K562 (cell line): Measurements from ENCODE around the gene FMO2. TPM values are rescaled to one million over a fixed set of nuclear protein-coding genes. Genes with fewer than 3 reads are reported as not detected.

ENCODE experiments used
- ATAC-seq: fragments of 200-7000 bp; cut with Tn5 transposase; 3 replicates; pipeline ENCODE4 v1.9.1; 2020; ENCODE audit warnings: moderate library complexity
- BruUV-seq: library from RNA; stranded (reverse); fragments of 400-500 nt; replicated peaks from 2 replicates; lab custom pipeline; 2021; lab: Mats Ljungman, UMichigan
- CTCF ChIA-PET: fragments of 300-600 bp; formaldehyde crosslinking; extraction: SDS; loops from one replicate; lab custom pipeline; 2021; ENCODE audit warnings: low intra/inter-chr PET ratio; lab: Yijun Ruan, JAX
- POLR2A ChIA-PET: fragments of 300-600, 350-650 bp; sonication (Branson Sonifier 250); formaldehyde crosslinking; extraction: SDS; loops from one replicate; lab custom pipeline; 2021; ENCODE audit warnings: antibody characterized with exemption, inconsistent platforms; lab: Yijun Ruan, JAX
- DNase-seq, 4 experiments: peaks; one replicate each; pipeline versions ENCODE4 v3.0.0 to v3.0.0-alpha.2; 2011 to 2018; ENCODE audit warnings: low spot score in 3 of 4, mixed read lengths in 3 of 4; ENCODE audit errors: extremely low read depth in 1 of 4
- FAIRE-seq: peaks from 2 replicates; lab custom pipeline; 2011; peaks lifted over from hg19 to GRCh38; lab: Jason Lieb, UNC
- H2AFZ ChIP-seq: 2 replicates; pipeline ENCODE4 v1.6.0; 2011; ENCODE audit warnings: low read depth, low read length, control low read depth, inconsistent platforms
- H3K27ac ChIP-seq: fragments of 200-600 bp; 3 replicates; pipeline ENCODE4 v1.8.0; 2011; ENCODE audit warnings: low read depth, mild to moderate bottlenecking, control low read depth, inconsistent platforms, low read length, moderate library complexity, mixed read lengths; ENCODE audit errors: extremely low read depth
- H3K27me3 ChIP-seq, 2 experiments: fragments of 300-600 bp in 1 of 2; 2 replicates in 1 of 2; 3 replicates in 1 of 2; pipeline versions ENCODE4 v1.6.0 to v1.8.0; 2011; ENCODE audit warnings: inconsistent platforms in 2 of 2, low read length in 2 of 2, mild to moderate bottlenecking in 1 of 2, mixed read lengths in 1 of 2, moderate library complexity in 1 of 2; ENCODE audit not compliant: control insufficient read depth in 2 of 2, insufficient read depth in 2 of 2
- H3K36me3 ChIP-seq: fragments of 300-600 bp; 3 replicates; pipeline ENCODE4 v1.8.0; 2011; ENCODE audit warnings: mild to moderate bottlenecking, low read length, inconsistent platforms; ENCODE audit not compliant: control insufficient read depth, insufficient read depth
- H3K4me1 ChIP-seq, 2 experiments: fragments of 200-600 bp in 1 of 2; replicated peaks in 1 of 2; 2 replicates in 1 of 2; 3 replicates in 1 of 2; pipeline versions ENCODE4 v1.5.1 to v1.8.0; 2011; ENCODE audit warnings: inconsistent platforms in 2 of 2, low read length in 2 of 2, mild to moderate bottlenecking in 1 of 2, mixed read lengths in 1 of 2, moderate library complexity in 1 of 2; ENCODE audit not compliant: control insufficient read depth in 2 of 2, insufficient read depth in 2 of 2
- H3K4me2 ChIP-seq: 2 replicates; pipeline ENCODE4 v1.6.1; 2011; ENCODE audit warnings: low read length, control low read depth, inconsistent platforms, mixed read lengths; ENCODE audit not compliant: insufficient read depth
- H3K4me3 ChIP-seq: fragments of 200-600 bp; sonication (generic), shearing (Covaris generic); 2 replicates; pipeline ENCODE4 v1.5.1; 2016; ENCODE audit warnings: control low read depth, inconsistent platforms
- H3K79me2 ChIP-seq: fragments of 200-600 bp; 3 replicates; pipeline ENCODE4 v1.8.0; 2011; ENCODE audit warnings: low read length, inconsistent platforms; ENCODE audit not compliant: control insufficient read depth, insufficient read depth
- H3K9ac ChIP-seq, 2 experiments: 2 replicates each; pipeline versions ENCODE4 v1.6.0 to v1.6.1; 2011; ENCODE audit warnings: low read depth in 2 of 2, low read length in 2 of 2, control low read depth in 1 of 2, inconsistent platforms in 1 of 2, mild to moderate bottlenecking in 1 of 2, mixed read lengths in 1 of 2; ENCODE audit not compliant: insufficient read depth in 1 of 2
- H3K9me1 ChIP-seq: one replicate; pipeline ENCODE4 v1.6.0; 2011; ENCODE audit warnings: inconsistent platforms, mild to moderate bottlenecking, low read length, moderate library complexity; ENCODE audit not compliant: control insufficient read depth, insufficient read depth
- H3K9me3 ChIP-seq: replicated peaks from 2 replicates; pipeline ENCODE4 v1.5.1; 2011; ENCODE audit warnings: low read depth, low read length, inconsistent platforms; ENCODE audit not compliant: control insufficient read depth, insufficient read depth
- H4K20me1 ChIP-seq: replicated peaks from 2 replicates; pipeline ENCODE4 v1.6.1; 2011; ENCODE audit warnings: low read length, inconsistent platforms, mixed read lengths; ENCODE audit not compliant: control insufficient read depth, insufficient read depth
- ATF3 ChIP-seq, 2 experiments: fragments of 450-650 bp in 1 of 2; sonication (generic) in 1 of 2; formaldehyde crosslinking in 1 of 2; IDR thresholded peaks in 1 of 2; conservative IDR thresholded peaks in 1 of 2; 2 replicates each; pipeline versions ENCODE4 v1.6.1 to v1.8.1; 2016 to 2023; ENCODE audit warnings: mild to moderate bottlenecking in 2 of 2, moderate library complexity in 2 of 2, inconsistent platforms in 1 of 2, missing genetic modification reagents in 1 of 2
- BCL6 ChIP-seq: fragments of 250-450 bp; sonication (Bioruptor Pico); IDR thresholded peaks from 2 replicates; pipeline ENCODE4 v1.4.0; 2020
- C11orf30 ChIP-seq: fragments of 450-650 bp; IDR thresholded peaks from 2 replicates; pipeline ENCODE4 v1.6.1; 2016; ENCODE audit warnings: low read depth, mild to moderate bottlenecking
- FOXK2 ChIP-seq, 2 experiments: fragments of 450-650 bp; IDR thresholded peaks in 1 of 2; conservative IDR thresholded peaks in 1 of 2; 2 replicates each; pipeline ENCODE4 v1.6.1; 2016; ENCODE audit warnings: low read depth in 2 of 2, mild to moderate bottlenecking in 1 of 2
- GABPB1 ChIP-seq: sonication (generic); formaldehyde crosslinking; IDR thresholded peaks from 2 replicates; pipeline ENCODE4 v1.8.0; 2022; ENCODE audit warnings: mild to moderate bottlenecking, missing genetic modification reagents
- HMGXB4 ChIP-seq: sonication (generic); formaldehyde crosslinking; IDR thresholded peaks from 2 replicates; pipeline ENCODE4 v1.8.1; 2023; ENCODE audit warnings: mild to moderate bottlenecking, missing genetic modification reagents
- NCOA6 ChIP-seq: fragments of 450-650 bp; IDR thresholded peaks from 2 replicates; pipeline ENCODE4 v1.6.1; 2017; ENCODE audit warnings: mild to moderate bottlenecking
- RNF219 ChIP-seq: fragments of 250-450 bp; sonication (Bioruptor Pico); IDR thresholded peaks from 2 replicates; pipeline ENCODE4 v1.5.0; 2022; ENCODE audit warnings: mild to moderate bottlenecking
- TEAD4 ChIP-seq, 2 experiments: sonication (generic) in 1 of 2; formaldehyde crosslinking in 1 of 2; IDR thresholded peaks; 2 replicates each; pipeline versions ENCODE4 v1.6.1 to v1.8.0; 2012 to 2022; ENCODE audit warnings: borderline replicate concordance in 1 of 2, inconsistent platforms in 1 of 2, low read length in 1 of 2, mild to moderate bottlenecking in 1 of 2, missing genetic modification reagents in 1 of 2
- THRAP3 ChIP-seq: fragments of 450-650 bp; IDR thresholded peaks from 2 replicates; pipeline ENCODE4 v1.6.1; 2016; ENCODE audit warnings: mild to moderate bottlenecking, inconsistent platforms, borderline replicate concordance
- UBTF ChIP-seq, 2 experiments: IDR thresholded peaks; 2 replicates each; pipeline ENCODE4 v1.6.1; 2012; ENCODE audit warnings: improper control_type of control experiment in 2 of 2, low read depth in 2 of 2, low read length in 2 of 2, borderline replicate concordance in 1 of 2
- ZNF232 ChIP-seq: sonication (generic); formaldehyde crosslinking; IDR thresholded peaks from 2 replicates; pipeline ENCODE4 v1.8.0; 2022; ENCODE audit warnings: mild to moderate bottlenecking, missing genetic modification reagents
- ZNF780A ChIP-seq: fragments of 250-450 bp; sonication (Bioruptor Pico); IDR thresholded peaks from 2 replicates; pipeline ENCODE4 v1.5.0; 2021; ENCODE audit warnings: mild to moderate bottlenecking
- WGBS: fragments of 100-300 bp; shearing (Covaris generic); methylation state at CpG from one replicate; pipeline ENCODE4 v1.1.6; 2016; ENCODE audit warnings: low coverage, mixed read lengths; ENCODE audit not compliant: insufficient coverage; ENCODE audit errors: missing lambda C conversion rate; 5-methylcytosine and 5-hydroxymethylcytosine counted together
- in situ Hi-C: fragments of 300-500 bp; cut with MboI; formaldehyde crosslinking; loops from 4 replicates; pipeline ENCODE4 v1.15.0; 2018; ENCODE audit warnings: inconsistent platforms, mixed read lengths
- intact Hi-C: fragments of 100-400 bp; cut with micrococcal nuclease; formaldehyde crosslinking; loops from 2 replicates; pipeline ENCODE4 v1.14.2; 2022
- polyA plus RNA-seq, 8 experiments: library from polyadenylated mRNA; depleted of rRNA in 4 of 8; stranded (reverse) in 5 of 8; unstranded in 3 of 8; fragments of >200 nt; fragmentation: Nextera tagmentation in 2 of 8; fragmentation: Illumina TruSeq in 1 of 8; extraction: Ambion mirVana in 2 of 8; extraction: Trizol in 1 of 8; gene quantifications; 2 replicates each; pipeline versions ENCODE4 v1.2.1 to v1.2.3, GENCODE V29; 2011 to 2014; ENCODE audit warnings: inconsistent platforms in 1 of 8, missing spikeins in 1 of 8
- total RNA-seq, 7 experiments: library from RNA; depleted of rRNA in 6 of 7; stranded (reverse); fragments of >200 nt in 6 of 7; fragmentation: Illumina TruSeq in 2 of 7; extraction: Trizol in 2 of 7; gene quantifications; 2 replicates each; pipeline versions ENCODE4 v1.2.1 to v1.2.3, GENCODE V29; 2011 to 2021; ENCODE audit warnings: low replicate concordance in 1 of 7

The FMO2 gene
- total and polyA plus RNA-seq, 9 of the 15 experiments (the other 6 are each of a cell fraction or from before 2014, with no cell fraction given), result not detected

GRCh38 chr1:171248841-171249240 lies 63.7 kb downstream of the FMO2 start:
- BruUV-seq, result no TSS peak
- no peak for ATAC-seq

More at GRCh38 chr1:171248841-171249240, 63.7 kb downstream of the FMO2 start:
- H3K27me3 ChIP-seq, result peaks cover 4 to 10% of the 10 kb centered on the region in 2 experiments; a peak in 2 of 5 replicates
- H2AFZ ChIP-seq, result no peak overlapping the region
- H3K79me2 ChIP-seq, result no peaks in the 10 kb centered on the region
- no peaks in the 10 kb centered on the region for H3K9me1 ChIP-seq
- H4K20me1 ChIP-seq, result no peaks in the 10 kb centered on the region
- no peak for FAIRE-seq
- no peaks in the 10 kb centered on the region for H3K9me3 ChIP-seq
- CTCF ChIA-PET, result no interaction called here
- no peak overlapping the region for H3K27ac ChIP-seq
- no peak for TF ChIP-seq ZNF780A (CRISPR knock-in tag)
- no peak for TF ChIP-seq FOXK2 (conservative IDR thresholded peaks at IDR 0.05 in 1 of 2, IDR thresholded peaks at IDR 0.05 in 1 of 2; ENCODE audit: low read depth in 2 of 2)
- no peak for TF ChIP-seq C11orf30
- TF ChIP-seq ATF3 (IDR thresholded peaks at IDR 0.05), result no peak
- TF ChIP-seq ATF3 (CRISPR knock-in tag; conservative IDR thresholded peaks at IDR 0.05), result no peak
- TF ChIP-seq RNF219 (CRISPR knock-in tag), result no peak
- no peak for TF ChIP-seq GABPB1 (CRISPR knock-in tag)
- no peak for TF ChIP-seq UBTF (IDR thresholded peaks at IDR 0.05; ENCODE audit: borderline replicate concordance in 1 of 2, low read depth in 2 of 2, low read length in 2 of 2)
- no peak for TF ChIP-seq ZNF232 (CRISPR knock-in tag)
- TF ChIP-seq NCOA6, result no peak
- no peak for TF ChIP-seq THRAP3
- TF ChIP-seq BCL6 (CRISPR knock-in tag), result no peak
- TF ChIP-seq HMGXB4, result no peak
- no peak for TF ChIP-seq TEAD4 (IDR thresholded peaks at IDR 0.05; ENCODE audit: low read length)
- TF ChIP-seq TEAD4 (CRISPR knock-in tag; IDR thresholded peaks at IDR 0.05; ENCODE audit: borderline replicate concordance), result no peak
- in situ Hi-C loops, result no loop called here
- intact Hi-C loops, result loop anchor here (5.0 kb wide), 1 partner anchor 63 kb away; the partner anchor contains the start of gene FMO4
- WGBS, result 0% methylated on average over 1 of the region's 1 CpG
- POLR2A ChIA-PET, result no interaction called here
- H3K9ac ChIP-seq, result no peak overlapping the region
- no peak overlapping the region for H3K4me2 ChIP-seq
- no peak overlapping the region for H3K4me3 ChIP-seq
- no peak for DNase-seq
- no peaks in the 10 kb centered on the region for H3K36me3 ChIP-seq
- peaks cover 0 to 3% of the 10 kb centered on the region in 2 experiments; a peak in 1 of 5 replicates for H3K4me1 ChIP-seq
